Smooth muscle cell of the brain vasculature (primary cell): ENCODE results near the gene COL16A1.

Source experiments
- DNase-seq: peaks from one replicate; pipeline ENCODE4 v3.0.0-alpha.2; 2012; ENCODE audit warnings: low read depth, low spot score

Gene COL16A1

DNA sequence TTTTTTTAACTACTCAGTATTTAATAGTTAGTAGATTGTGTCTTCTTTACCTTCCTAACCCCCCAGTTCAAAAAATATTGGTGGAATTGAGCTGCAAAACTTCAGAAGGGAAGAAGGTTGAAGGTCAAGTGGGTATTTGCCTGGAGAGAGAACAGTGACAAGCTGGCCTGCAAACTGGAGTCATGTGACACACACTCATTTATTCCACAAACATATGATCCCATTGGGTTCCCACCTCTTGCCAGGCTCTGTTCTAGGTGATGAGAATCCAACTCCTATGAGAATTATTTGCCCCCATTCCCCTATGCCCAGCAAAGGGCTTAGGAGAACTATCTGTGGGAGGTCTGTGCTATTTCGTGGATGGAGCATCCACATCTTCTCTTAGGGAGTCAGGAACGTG, 55.6 kb downstream of the COL16A1 start:
- no peak for DNase-seq

- no peak for DNase-seq
Observed at GRCh38 chr1:31647106-31647505, 56.7 kb downstream of the COL16A1 start.

- DNase-seq, result no peak
Observed at GRCh38 chr1:31646259-31646960, 57.4 kb downstream of the COL16A1 start.

DNA sequence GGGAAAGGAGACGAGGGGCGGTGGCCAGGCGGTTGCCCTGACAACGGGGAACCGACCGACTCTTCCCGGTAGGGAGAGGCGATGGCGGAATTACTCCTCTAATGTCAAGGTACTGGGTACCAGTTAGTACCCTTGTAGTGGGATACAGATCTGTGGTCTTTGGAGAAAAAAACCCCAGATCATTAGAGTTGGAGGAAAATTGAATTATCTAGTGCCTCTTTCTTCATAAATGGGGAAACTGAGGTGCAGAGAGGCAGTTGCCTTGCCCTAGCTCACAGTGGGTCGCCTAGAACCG, 58.6 kb downstream of the COL16A1 start:
- DNase-seq, result no peak

DNA sequence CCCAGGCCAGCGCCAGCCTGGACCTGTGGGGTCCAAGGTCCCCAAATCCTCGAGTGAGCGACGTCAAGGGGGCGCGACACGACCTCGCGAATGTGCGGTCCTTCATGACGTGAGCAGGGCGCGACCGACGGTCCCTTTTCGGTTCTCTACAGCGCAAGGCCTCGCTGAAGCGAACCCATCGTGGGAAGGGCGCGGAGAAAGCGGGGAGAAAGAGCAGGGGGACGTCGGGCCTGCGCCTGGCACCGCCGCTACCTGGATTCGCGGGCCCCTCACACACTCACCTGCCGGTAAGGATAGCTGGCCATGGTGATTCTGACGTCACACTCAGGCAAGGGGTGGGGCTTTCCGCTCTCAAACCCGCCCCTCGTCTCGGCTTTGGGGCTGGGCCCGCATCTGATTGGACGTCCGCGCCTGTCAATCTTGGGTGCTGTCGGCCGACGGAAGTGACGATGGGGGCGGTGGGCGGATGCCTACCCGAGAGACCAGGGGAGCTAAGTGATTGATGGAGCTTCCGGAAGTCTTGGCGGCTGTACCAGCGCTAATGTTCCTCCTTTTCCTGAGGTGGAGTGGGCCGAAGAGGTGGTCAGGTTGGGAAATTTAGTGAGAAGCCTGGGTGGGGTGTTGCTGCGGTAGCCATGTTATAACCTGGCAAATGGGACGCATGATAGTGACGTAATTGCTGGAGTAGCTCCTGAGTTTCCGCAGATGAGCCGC, 59.1 kb downstream of the COL16A1 start, which contains the start of gene PEF1:
TSS of gene PEF1 (minus strand) at position 317 of the 714 bp plus-strand sequence. CDS start at position 305, 12 bp downstream.
- DNase-seq, result peak; percentile 95

DNA sequence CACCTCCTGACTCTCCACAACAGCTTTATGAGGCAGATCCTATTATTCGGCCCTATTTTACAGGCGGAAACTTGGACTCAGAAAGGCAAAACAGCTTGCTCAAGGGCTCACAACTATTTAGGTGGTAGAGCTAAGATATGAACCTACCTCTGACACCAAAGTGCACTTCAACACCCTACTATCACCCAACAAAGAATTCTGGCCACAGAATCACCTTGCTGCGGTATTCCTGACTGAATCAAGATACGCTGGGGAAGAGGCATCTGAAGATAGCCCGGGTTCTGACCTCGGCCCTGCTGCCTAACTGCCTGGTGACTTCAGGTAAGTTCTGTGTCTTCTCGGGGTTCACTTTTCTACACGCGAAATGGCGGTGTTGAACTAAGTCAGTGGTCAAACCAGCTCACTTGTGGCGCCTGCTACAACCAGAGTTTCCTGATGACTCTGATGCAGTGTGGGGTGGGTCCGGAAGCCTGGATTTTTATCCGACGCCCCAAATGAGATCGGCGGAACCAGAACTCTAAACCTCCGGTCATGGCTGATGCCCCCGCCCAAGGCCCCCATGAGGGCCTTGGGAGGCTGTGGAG, 59.7 kb downstream of the COL16A1 start:
- DNase-seq, result no peak

GRCh38 chr1:31642897-31643296, 60.9 kb downstream of the COL16A1 start:
- no peak for DNase-seq

GRCh38 chr1:31642366-31642765, 61.5 kb downstream of the COL16A1 start:
- no peak for DNase-seq

GRCh38 chr1:31640964-31641363, 62.9 kb downstream of the COL16A1 start:
- DNase-seq, result no peak

DNA sequence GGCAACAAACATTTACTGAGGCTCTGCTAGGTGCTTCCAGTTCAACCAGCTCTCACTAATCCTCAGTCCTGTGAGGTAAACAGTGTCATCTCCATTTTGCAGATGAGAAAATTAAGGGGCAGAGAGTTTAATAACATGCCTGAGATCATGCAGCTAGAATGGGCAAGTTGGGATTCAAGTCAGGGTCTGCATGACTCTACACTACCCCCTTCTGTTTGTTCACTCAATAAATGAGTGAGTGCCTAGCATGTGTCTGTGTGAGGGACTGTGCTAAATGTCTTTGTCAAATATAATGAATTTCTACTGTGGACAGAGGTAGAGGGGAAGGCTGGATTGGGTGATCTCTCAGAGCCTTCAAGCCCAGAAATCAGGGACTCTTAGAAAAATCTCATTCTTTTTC, 63.6 kb downstream of the COL16A1 start:
- DNase-seq, result no peak

- no peak for DNase-seq
Observed at GRCh38 chr1:31639543-31639942, 64.3 kb downstream of the COL16A1 start.

DNA sequence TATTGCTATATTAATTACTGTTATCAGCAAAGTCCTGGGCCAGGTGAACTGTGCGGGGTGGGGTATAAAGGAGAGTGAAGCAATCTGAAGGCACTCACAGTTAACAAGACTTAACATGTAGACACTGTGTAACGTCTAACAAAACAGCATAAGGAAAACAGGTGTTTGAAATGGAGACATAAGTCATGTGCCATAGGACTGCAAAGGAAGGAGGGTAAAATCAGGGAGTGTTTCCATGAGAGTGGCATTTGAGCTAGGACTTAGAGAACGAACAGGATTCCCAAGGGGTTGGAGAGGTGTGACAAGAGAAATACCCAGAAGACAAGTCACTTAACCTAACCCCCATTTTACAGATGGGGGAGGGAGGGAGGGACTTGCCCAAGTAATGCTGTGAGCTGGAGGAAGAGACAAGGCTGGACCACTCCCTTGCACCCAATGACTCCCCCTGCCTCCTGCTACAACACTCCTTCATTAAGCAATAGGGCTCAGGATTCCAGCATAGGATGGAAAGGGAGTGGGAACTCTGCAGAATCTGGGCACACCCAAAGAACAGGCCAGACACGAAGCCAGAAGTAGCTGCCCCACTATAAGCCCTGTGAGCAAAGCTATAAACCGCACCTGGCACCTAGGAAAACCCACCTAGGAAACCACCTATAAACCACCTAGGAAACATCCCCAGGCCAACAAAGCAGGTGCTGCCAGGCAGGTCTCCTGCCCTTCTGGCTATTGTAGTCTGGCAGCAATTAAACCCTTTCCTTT, 65.7 kb downstream of the COL16A1 start:
- DNase-seq, result no peak

GRCh38 chr1:31633117-31633516, 70.7 kb downstream of the COL16A1 start:
- DNase-seq, result no peak

GRCh38 chr1:31632649-31633048, 71.2 kb downstream of the COL16A1 start:
- DNase-seq, result no peak

- DNase-seq, result no peak
Observed at GRCh38 chr1:31628931-31629556, 74.8 kb downstream of the COL16A1 start.

- no peak for DNase-seq
Observed at GRCh38 chr1:31627930-31628559, 75.8 kb downstream of the COL16A1 start.

DNA sequence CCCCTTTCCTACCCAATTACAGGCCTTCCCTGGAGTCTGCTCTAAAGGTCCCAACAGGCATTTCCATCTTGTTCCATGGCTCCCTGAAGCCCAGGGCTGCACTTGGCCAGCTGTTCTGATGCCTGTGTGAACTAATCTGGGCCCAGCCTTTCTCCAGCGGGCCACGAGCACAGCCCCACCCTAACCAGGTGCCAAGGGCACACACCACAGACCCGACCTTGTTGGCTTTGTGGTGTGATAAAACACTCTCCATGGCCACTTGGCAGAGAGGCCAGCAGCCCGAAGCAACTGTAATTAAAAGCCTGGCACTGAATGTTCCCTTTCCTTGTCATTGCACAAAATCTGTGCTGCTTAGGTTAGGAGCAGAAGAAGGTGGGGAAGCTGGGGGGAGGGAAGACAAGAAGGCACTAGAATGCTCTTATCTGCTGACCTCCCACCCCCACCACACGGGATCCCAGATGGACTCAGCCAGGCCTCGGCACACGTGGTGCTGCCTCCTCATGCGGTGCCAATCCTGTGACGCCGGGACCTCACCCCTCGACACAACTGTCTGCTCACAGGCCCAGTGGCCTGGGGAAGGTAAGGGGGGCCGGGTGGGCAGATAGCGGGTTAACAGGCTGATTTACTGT, 76.4 kb downstream of the COL16A1 start:
- no peak for DNase-seq

- DNase-seq, result no peak
Observed at GRCh38 chr1:31626223-31627207, 77.3 kb downstream of the COL16A1 start.

GRCh38 chr1:31625561-31626222, 78.1 kb downstream of the COL16A1 start:
- no peak for DNase-seq
